Fibroblast of villous mesenchyme (primary cell): ENCODE data around the gene SNW1. TPM values are rescaled to one million over a fixed set of nuclear protein-coding genes. Genes with fewer than 3 reads are reported as not detected.

ENCODE experiments used
- DNase-seq: peaks from one replicate; pipeline ENCODE4 v3.0.0-alpha.2; 2010; ENCODE audit warnings: low read depth
- H3K4me3 ChIP-seq: 2 replicates; pipeline ENCODE4 v1.5.1; 2011; ENCODE audit warnings: low read depth, mild to moderate bottlenecking, low read length
- total RNA-seq: library from RNA; depleted of rRNA; stranded (reverse); fragments of >200 nt; gene quantifications from 2 replicates; pipeline ENCODE4 v1.2.3, GENCODE V29; 2012
- TF ChIP-seq, protein P1 (sequence below): IDR thresholded peaks from 2 replicates; pipeline ENCODE4 v1.5.1; 2012; ENCODE audit warnings: low read depth, mild to moderate bottlenecking, low read length; ENCODE audit not compliant: insufficient read depth

Gene SNW1
- total RNA-seq, 1 donor: 56.6 TPM

DNA sequence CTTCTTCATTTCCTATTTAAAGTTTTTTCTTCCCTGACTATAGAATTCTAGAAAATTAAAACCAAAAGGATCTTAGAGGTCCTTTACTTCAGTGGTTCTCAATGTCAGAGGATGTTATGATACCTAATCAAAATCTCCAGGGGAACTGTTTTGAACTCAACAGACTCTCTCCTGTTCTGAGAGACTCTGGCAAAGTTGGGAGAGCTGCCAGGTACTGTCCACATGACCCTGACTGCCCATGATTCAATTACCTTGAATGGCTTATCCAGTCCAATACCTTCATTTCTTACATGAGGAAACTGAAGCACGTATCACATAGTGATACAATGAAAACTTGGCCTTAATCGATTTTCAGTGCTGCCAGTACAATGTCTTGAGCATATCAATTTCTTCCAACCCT lies 69.7 kb downstream of the SNW1 start:
- TF ChIP-seq, protein P1, sequence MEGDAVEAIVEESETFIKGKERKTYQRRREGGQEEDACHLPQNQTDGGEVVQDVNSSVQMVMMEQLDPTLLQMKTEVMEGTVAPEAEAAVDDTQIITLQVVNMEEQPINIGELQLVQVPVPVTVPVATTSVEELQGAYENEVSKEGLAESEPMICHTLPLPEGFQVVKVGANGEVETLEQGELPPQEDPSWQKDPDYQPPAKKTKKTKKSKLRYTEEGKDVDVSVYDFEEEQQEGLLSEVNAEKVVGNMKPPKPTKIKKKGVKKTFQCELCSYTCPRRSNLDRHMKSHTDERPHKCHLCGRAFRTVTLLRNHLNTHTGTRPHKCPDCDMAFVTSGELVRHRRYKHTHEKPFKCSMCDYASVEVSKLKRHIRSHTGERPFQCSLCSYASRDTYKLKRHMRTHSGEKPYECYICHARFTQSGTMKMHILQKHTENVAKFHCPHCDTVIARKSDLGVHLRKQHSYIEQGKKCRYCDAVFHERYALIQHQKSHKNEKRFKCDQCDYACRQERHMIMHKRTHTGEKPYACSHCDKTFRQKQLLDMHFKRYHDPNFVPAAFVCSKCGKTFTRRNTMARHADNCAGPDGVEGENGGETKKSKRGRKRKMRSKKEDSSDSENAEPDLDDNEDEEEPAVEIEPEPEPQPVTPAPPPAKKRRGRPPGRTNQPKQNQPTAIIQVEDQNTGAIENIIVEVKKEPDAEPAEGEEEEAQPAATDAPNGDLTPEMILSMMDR: no peak
- no peak overlapping the region for H3K4me3 ChIP-seq
- DNase-seq: no peak

DNA sequence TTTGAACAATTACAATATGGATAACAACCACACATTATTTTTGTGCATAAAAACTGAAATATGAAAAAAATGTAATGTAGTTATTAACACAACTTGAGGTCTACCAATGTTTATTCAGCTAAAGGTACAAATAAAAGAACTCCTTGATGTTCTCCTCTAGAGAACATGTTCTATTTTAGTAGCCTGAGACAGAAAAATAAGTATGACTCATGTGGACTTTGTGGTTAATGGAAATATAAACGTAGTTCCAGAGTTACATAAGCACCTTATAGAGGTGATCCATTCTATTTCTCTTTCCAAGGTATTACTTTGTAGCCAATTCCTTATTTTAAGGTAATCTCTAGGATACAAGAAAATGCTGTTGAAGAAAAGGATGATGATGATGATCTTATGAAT lies 78.8 kb downstream of the SNW1 start:
- DNase-seq: peak; percentile 51
- H3K4me3 ChIP-seq: no peak overlapping the region
- TF ChIP-seq, protein P1: no peak

DNA sequence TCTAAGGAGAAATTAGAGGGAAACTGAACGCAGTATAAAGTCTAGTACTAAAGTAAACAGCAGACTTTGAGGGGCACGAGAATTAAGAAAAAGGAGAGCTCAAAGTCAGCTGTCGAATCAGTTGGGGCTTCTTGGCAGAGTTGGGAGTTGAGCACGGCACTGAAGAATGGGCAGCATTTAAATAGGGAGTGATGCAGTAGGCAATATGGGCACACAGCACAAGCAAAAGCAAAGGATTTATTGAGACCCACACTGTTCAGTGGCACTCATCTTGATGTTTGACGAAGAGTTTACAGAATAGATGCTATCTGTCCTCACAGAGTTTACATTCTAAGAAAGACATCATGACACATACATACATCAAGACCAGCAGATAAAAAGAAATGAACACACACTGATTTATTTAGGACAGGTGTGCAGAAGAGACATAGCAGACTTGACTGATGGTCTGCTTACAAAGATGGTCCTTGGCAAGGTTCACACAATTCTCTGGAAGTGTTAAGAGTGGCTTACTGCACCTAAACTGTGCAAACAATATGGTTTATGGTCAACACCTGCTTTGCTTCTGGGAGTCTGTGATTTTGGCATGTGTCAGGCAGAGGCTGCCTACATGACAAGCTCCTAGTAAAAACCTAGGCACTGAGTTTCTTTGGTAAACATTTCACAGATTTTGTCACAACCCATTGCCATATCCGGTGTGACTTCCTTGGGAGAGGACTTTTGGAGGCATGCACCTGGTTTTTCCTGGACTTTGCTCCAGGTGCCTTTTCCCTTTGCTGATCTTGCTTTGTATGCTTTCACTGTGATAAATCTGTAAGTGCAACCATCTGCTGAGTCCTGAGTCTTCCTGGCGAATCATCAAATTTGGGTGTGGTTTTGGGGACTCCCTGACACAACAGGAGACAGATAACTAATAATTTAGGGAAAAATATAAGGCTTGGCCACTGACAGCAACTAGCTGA lies 79.5 kb downstream of the SNW1 start:
- DNase-seq: peak; percentile 34
- TF ChIP-seq, protein P1: no peak
- H3K4me3 ChIP-seq: no peak overlapping the region

DNA sequence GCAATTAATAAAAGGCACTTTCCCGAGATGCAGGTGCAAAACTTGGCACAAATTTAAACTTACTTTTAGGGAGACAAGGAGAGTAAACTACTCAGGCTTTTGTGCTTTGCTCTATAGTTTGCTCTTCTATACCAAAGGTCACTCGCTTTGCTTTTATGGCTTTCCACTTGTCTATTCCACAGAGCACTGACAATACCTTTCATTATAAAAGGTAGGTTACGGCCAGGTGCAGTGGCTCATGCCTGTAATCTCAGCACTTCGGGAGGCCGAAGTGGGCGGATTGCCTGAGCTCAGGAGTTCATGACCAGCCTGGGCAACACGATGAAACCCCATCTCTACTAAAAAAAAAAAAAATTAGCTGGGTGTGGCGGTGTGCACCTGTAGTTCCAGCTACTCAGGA lies 86.0 kb downstream of the SNW1 start:
- H3K4me3 ChIP-seq: no peak overlapping the region
- DNase-seq: no peak
- TF ChIP-seq, protein P1: no peak

DNA sequence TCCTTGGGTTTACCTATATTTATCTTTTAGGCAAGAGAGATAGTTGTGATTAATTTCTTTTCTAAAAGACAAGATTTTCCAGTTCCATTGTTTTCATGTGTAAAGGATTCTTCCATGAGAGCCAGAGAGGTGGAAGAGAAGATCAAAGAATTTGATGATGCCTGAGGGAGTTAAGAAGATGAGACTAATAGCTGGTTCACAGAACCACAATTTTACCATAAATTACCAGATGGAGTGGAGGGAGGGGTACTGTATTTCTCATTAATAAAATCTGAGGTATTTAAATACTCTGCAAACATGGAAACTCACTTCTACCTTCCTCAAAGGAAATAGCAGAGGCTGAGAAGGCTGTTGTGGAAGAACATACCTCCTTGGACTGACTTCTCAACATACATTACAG lies 87.8 kb downstream of the SNW1 start:
- H3K4me3 ChIP-seq: no peak overlapping the region
- TF ChIP-seq, protein P1: no peak
- DNase-seq: no peak

Other genes with a start within 250 kb of the SNW1 start
- gene SPTLC2, start 144.5 kb downstream of the SNW1 start, total RNA-seq: 38.3 and 48.4 TPM in 2 replicates
- gene ALKBH1, start 53.1 kb downstream of the SNW1 start, total RNA-seq: 8.7 and 11.7 TPM in 2 replicates
- gene SLIRP, start 53.1 kb downstream of the SNW1 start, total RNA-seq: 108 and 134 TPM in 2 replicates
- gene ADCK1, start 39.0 kb upstream of the SNW1 start, total RNA-seq: 6.5 and 10.3 TPM in 2 replicates